WERI-Rb-1 (cell line): ENCODE data around the gene SMARCE1.
A peak's percentile ranks its signal among the peaks of the same experiment; 100 is the strongest.

Experiments
- DNase-seq: peaks from one replicate; pipeline ENCODE4 v3.0.0-alpha.2; 2020
- H3K27ac ChIP-seq: fragments of 250-450 bp; sonication (Bioruptor Pico); 2 replicates; pipeline ENCODE4 v1.5.1; 2020; ENCODE audit warnings: mild to moderate bottlenecking, moderate library complexity
- H3K27me3 ChIP-seq: fragments of 250-450 bp; sonication (Bioruptor Pico); 2 replicates; pipeline ENCODE4 v1.5.1; 2021; ENCODE audit warnings: mild to moderate bottlenecking, low read depth, moderate library complexity; ENCODE audit not compliant: insufficient read depth, severe bottlenecking
- H3K36me3 ChIP-seq: fragments of 250-450 bp; sonication (Bioruptor Pico); 2 replicates; pipeline ENCODE4 v1.5.1; 2020; ENCODE audit warnings: mild to moderate bottlenecking, moderate library complexity
- H3K4me3 ChIP-seq: 2 replicates; pipeline ENCODE4 v1.5.1; 2011; ENCODE audit warnings: low read depth, mild to moderate bottlenecking, control low read depth, low read length
- H3K9me3 ChIP-seq: fragments of 250-450 bp; sonication (Bioruptor Pico); 2 replicates; pipeline ENCODE4 v1.5.1; 2021; ENCODE audit warnings: mild to moderate bottlenecking, moderate library complexity; ENCODE audit not compliant: severe bottlenecking
- TF ChIP-seq, protein P1 (sequence below): IDR thresholded peaks from 2 replicates; pipeline ENCODE4 v1.5.1; 2011; ENCODE audit warnings: low read depth, mild to moderate bottlenecking, control low read depth, inconsistent platforms, low read length

SMARCE1 gene

DNA sequence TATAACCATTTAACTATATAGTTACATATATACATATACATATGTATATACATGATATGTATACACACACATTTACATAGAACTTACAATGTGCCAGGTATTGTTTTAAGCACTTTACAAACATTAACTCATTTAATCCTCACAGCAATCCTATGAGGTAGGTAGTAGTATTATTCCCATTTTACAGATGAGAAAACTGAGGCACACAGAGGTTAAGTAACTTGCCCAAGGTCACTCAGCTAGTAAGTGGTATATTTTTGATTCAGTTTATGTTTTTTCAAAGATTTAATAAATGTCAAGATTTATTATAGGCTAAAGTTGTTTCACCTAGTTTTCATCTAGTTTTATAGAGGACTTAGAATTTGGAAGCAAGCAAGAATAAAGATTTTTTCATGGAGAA lies 10.8 kb upstream of the SMARCE1 start:
- peaks cover 7% of the 10 kb centered on the region for H3K9me3 ChIP-seq
- no peak overlapping the region for H3K27ac ChIP-seq

GRCh38 chr17:40651939-40652338 lies 4.3 kb upstream of the SMARCE1 start:
- TF ChIP-seq, protein P1, sequence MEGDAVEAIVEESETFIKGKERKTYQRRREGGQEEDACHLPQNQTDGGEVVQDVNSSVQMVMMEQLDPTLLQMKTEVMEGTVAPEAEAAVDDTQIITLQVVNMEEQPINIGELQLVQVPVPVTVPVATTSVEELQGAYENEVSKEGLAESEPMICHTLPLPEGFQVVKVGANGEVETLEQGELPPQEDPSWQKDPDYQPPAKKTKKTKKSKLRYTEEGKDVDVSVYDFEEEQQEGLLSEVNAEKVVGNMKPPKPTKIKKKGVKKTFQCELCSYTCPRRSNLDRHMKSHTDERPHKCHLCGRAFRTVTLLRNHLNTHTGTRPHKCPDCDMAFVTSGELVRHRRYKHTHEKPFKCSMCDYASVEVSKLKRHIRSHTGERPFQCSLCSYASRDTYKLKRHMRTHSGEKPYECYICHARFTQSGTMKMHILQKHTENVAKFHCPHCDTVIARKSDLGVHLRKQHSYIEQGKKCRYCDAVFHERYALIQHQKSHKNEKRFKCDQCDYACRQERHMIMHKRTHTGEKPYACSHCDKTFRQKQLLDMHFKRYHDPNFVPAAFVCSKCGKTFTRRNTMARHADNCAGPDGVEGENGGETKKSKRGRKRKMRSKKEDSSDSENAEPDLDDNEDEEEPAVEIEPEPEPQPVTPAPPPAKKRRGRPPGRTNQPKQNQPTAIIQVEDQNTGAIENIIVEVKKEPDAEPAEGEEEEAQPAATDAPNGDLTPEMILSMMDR = no peak
- Histone ChIP-seq H3K27me3 (no peaks in the 10 kb centered on the region), H3K36me3 (peaks cover 11% of the 10 kb centered on the region), H3K4me3 (no peak overlapping the region), H3K27ac (no peak overlapping the region), H3K9me3 (no peaks in the 10 kb centered on the region)
- DNase-seq = no peak

More for the DNA sequence above, 10.8 kb upstream of the SMARCE1 start:
- peaks cover 22% of the 10 kb centered on the region for H3K27me3 ChIP-seq
- DNase-seq = no peak
- no peaks in the 10 kb centered on the region for H3K36me3 ChIP-seq
- no peak overlapping the region for H3K4me3 ChIP-seq
- TF ChIP-seq, protein P1 = no peak

DNA sequence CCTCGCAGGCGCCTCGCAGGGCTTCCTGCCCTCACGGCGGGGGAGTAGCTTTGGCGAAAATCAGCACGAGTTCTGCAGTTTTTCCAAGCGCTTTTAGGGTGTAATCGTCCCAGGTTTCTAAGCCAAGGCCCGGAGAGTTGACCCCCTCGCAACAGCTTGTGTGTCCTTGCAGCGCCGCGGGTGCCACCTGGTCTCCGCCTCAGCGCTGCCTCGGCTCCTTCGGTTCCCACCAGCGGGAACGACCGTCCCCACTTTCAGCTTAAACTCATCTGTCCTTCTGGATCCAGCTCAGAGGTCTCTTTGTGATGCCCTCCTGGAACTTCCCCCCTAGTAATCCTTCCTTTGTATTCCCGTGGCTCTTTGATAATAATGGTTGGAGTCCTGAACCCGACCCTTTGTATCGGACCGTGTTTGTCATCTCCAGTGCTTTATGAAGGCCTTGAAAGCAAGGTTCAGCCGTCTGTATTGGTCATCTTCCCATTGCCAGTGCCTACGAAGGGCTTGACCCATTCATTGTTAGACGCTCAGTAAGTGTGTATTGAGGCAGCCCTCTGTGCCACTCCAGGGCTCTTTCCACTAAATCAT lies 858 bp upstream of the SMARCE1 start:
- Histone ChIP-seq H3K36me3 (peaks cover 42% of the 10 kb centered on the region), H3K9me3 (no peaks in the 10 kb centered on the region), H3K4me3 (peak overlapping the region; percentile 97), H3K27ac (peak overlapping the region; percentile 99), H3K27me3 (no peaks in the 10 kb centered on the region)
- no peak for DNase-seq
- TF ChIP-seq, protein P1 = no peak

DNA sequence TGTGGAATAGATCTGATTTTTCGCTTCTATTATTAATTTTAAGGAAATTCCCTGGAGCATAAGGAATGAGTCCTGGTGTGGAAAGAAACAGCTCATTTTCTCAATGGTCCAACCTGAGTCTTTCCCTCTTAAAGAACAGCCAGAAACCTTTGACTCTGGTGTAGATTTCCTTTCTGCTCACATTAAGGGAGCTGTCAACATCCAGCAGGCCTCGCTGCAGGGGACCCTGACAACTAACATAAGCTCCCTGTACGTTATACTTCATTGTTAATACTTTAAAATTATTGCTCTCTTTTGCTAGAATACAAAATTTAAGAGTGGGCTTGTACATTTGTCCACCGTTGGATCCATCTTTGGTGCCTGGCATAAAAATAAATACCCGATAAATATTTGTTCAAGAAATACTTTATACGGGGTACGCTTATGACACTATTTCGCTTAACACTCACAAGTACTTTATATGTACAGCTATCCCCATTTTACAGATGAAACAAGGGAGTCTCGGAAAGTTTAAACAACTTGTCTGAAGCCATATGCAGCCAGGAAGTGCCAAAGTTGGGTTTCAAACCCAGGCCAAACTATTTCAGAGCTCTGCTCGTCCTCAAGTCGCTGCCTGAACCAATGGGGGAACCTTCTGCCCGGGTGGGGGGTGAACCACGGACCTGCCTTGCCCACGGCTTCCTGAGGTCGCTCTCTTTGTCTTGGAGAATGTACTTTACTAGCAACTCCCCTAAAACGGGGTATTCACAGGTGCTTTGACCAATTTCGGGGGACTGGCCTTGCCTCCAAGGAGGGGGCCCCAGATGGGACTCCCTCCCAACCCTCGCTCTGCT lies 611 bp downstream of the SMARCE1 start:
- Histone ChIP-seq H3K27me3 (no peaks in the 10 kb centered on the region), H3K9me3 (no peaks in the 10 kb centered on the region), H3K36me3 (peaks cover 57% of the 10 kb centered on the region), H3K4me3 (peak overlapping the region; percentile 97), H3K27ac (peak overlapping the region; percentile 99)
- TF ChIP-seq, protein P1 = no peak
- DNase-seq = peak; percentile 50

GRCh38 chr17:40645943-40646342 lies 1.7 kb downstream of the SMARCE1 start:
- TF ChIP-seq, protein P1 = no peak
- Histone ChIP-seq H3K36me3 (peaks cover 68% of the 10 kb centered on the region), H3K27me3 (no peaks in the 10 kb centered on the region), H3K4me3 (no peak overlapping the region), H3K9me3 (no peaks in the 10 kb centered on the region), H3K27ac (no peak overlapping the region)
- DNase-seq = no peak
